Cardiac fibroblast (primary cell): ENCODE data around the gene PFKL.
A peak's percentile ranks its signal among the peaks of the same experiment; 100 is the strongest.

Experiments used
- DNase-seq, 2 donors: peaks; one replicate each; pipeline versions ENCODE4 v3.0.0 to v3.0.0-alpha.2; 2010; ENCODE audit warnings: low read depth in 2 of 2
- H3K4me3 ChIP-seq, 2 donors: replicated peaks in 1 of 2; 1 replicate in 1 of 2; 2 replicates in 1 of 2; pipeline ENCODE4 v1.5.1; 2011; ENCODE audit warnings: low read depth in 2 of 2, low read length in 2 of 2, mild to moderate bottlenecking in 2 of 2, moderate library complexity in 1 of 2
- CTCF ChIP-seq: IDR thresholded peaks from one replicate; pipeline ENCODE4 v1.5.1; 2011; ENCODE audit warnings: low read depth, mild to moderate bottlenecking, low read length, inconsistent platforms

Gene PFKL

GRCh38 chr21:44291078-44291935 is 8.5 kb upstream of the PFKL start:
- no peak for TF ChIP-seq CTCF
- no peak overlapping the region for H3K4me3 ChIP-seq
- no peak for DNase-seq

- no peak overlapping the region for H3K4me3 ChIP-seq
Observed at GRCh38 chr21:44291936-44292811, 7.7 kb upstream of the PFKL start.

GRCh38 chr21:44292812-44293195 is 7.0 kb upstream of the PFKL start:
- no peak overlapping the region for H3K4me3 ChIP-seq
- TF ChIP-seq CTCF = no peak
- no peak for DNase-seq

More at GRCh38 chr21:44291936-44292811, 7.7 kb upstream of the PFKL start:
- TF ChIP-seq CTCF = no peak
- DNase-seq = no peak

- no peak overlapping the region for H3K4me3 ChIP-seq
- DNase-seq = no peak
- no peak for TF ChIP-seq CTCF
Observed at GRCh38 chr21:44293551-44294231, 6.2 kb upstream of the PFKL start.

- no peak overlapping the region for H3K4me3 ChIP-seq
- peak; percentile 49 to 72 for DNase-seq
- TF ChIP-seq CTCF = no peak
Observed at GRCh38 chr21:44294391-44295162, 5.3 kb upstream of the PFKL start.

- no peak for TF ChIP-seq CTCF
- no peak overlapping the region for H3K4me3 ChIP-seq
- no peak for DNase-seq
Observed at GRCh38 chr21:44295163-44295573, 4.7 kb upstream of the PFKL start.
